ENCODE data around the gene CHCHD6.

GRCh38 chr3:126926684-126927400 is 222.8 kb downstream of the CHCHD6 start:
- TF ChIP-seq EZH2 (IDR thresholded peaks at IDR 0.05; ENCODE audit: borderline replicate concordance, low read depth, low read length, severe bottlenecking), result no peak
- TF ChIP-seq, protein P1, sequence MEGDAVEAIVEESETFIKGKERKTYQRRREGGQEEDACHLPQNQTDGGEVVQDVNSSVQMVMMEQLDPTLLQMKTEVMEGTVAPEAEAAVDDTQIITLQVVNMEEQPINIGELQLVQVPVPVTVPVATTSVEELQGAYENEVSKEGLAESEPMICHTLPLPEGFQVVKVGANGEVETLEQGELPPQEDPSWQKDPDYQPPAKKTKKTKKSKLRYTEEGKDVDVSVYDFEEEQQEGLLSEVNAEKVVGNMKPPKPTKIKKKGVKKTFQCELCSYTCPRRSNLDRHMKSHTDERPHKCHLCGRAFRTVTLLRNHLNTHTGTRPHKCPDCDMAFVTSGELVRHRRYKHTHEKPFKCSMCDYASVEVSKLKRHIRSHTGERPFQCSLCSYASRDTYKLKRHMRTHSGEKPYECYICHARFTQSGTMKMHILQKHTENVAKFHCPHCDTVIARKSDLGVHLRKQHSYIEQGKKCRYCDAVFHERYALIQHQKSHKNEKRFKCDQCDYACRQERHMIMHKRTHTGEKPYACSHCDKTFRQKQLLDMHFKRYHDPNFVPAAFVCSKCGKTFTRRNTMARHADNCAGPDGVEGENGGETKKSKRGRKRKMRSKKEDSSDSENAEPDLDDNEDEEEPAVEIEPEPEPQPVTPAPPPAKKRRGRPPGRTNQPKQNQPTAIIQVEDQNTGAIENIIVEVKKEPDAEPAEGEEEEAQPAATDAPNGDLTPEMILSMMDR (IDR thresholded peaks at IDR 0.05; ENCODE audit: borderline replicate concordance, extremely low read depth, low read length, poor library complexity, severe bottlenecking), result no peak

Data from DND-41 (cell line).